SH-SY5Y (cell line): ENCODE measurements around the gene CD164L2.

Experiments
- GATA2 ChIP-seq: IDR thresholded peaks from 2 replicates; pipeline ENCODE4 v1.6.1; 2011; ENCODE audit warnings: mild to moderate bottlenecking, low read depth, low read length
- GATA3 ChIP-seq: IDR thresholded peaks from 2 replicates; pipeline ENCODE4 v1.6.1; 2011; ENCODE audit warnings: low read depth, mild to moderate bottlenecking, low read length, moderate library complexity

- no peak for TF ChIP-seq GATA2
- no peak for TF ChIP-seq GATA3
Measured at GRCh38 chr1:27403931-27404330, 20.8 kb upstream of the CD164L2 start.
